Neural cell (in vitro differentiated cells): Measurements from ENCODE around the gene NOP16.

Source experiments
- REST ChIP-seq: IDR thresholded peaks from 2 replicates; pipeline ENCODE4 v1.6.1; 2012; ENCODE audit warnings: borderline replicate concordance
- TF ChIP-seq, protein P1 (sequence below): fragments of 450-650 bp; IDR thresholded peaks from 2 replicates; pipeline ENCODE4 v1.5.1; 2014; ENCODE audit warnings: antibody characterized with exemption, mild to moderate bottlenecking, moderate library complexity; ENCODE audit not compliant: poor library complexity, severe bottlenecking

- TF ChIP-seq, protein P1, sequence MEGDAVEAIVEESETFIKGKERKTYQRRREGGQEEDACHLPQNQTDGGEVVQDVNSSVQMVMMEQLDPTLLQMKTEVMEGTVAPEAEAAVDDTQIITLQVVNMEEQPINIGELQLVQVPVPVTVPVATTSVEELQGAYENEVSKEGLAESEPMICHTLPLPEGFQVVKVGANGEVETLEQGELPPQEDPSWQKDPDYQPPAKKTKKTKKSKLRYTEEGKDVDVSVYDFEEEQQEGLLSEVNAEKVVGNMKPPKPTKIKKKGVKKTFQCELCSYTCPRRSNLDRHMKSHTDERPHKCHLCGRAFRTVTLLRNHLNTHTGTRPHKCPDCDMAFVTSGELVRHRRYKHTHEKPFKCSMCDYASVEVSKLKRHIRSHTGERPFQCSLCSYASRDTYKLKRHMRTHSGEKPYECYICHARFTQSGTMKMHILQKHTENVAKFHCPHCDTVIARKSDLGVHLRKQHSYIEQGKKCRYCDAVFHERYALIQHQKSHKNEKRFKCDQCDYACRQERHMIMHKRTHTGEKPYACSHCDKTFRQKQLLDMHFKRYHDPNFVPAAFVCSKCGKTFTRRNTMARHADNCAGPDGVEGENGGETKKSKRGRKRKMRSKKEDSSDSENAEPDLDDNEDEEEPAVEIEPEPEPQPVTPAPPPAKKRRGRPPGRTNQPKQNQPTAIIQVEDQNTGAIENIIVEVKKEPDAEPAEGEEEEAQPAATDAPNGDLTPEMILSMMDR: no peak
- TF ChIP-seq REST: no peak
These were observed 38.0 kb downstream of the NOP16 start for GRCh38 chr5:176350416-176350815.
